H9 (cell line): Measurements from ENCODE around the gene OR9Q2. TPM values are rescaled to one million over a fixed set of nuclear protein-coding genes. Genes with fewer than 3 reads are reported as not detected.

Source experiments
- DNase-seq: peaks from one replicate; pipeline ENCODE4 v3.0.0-alpha.2; 2017
- H2AFZ ChIP-seq: one replicate; pipeline ENCODE4 v1.6.1; 2013; ENCODE audit warnings: mild to moderate bottlenecking, low read length, control low read depth, moderate library complexity
- H2AK5ac ChIP-seq: 2 replicates; pipeline ENCODE4 v1.6.1; 2013; ENCODE audit warnings: low read length, control low read depth, mixed read lengths; ENCODE audit not compliant: insufficient read length
- H2BK120ac ChIP-seq: one replicate; pipeline ENCODE4 v1.6.1; 2013; ENCODE audit warnings: low read depth, mild to moderate bottlenecking, low read length, control low read depth, inconsistent platforms; ENCODE audit not compliant: poor library complexity, severe bottlenecking
- H2BK12ac ChIP-seq: 2 replicates; pipeline ENCODE4 v1.6.1; 2013; ENCODE audit warnings: low read length, control low read depth, mixed read lengths, low read depth; ENCODE audit not compliant: insufficient read length
- H2BK15ac ChIP-seq: 2 replicates; pipeline ENCODE4 v1.6.1; 2013; ENCODE audit warnings: low read depth, low read length, control low read depth
- H2BK20ac ChIP-seq: one replicate; pipeline ENCODE4 v1.6.1; 2013; ENCODE audit warnings: low read depth, mild to moderate bottlenecking, low read length, control low read depth, inconsistent platforms; ENCODE audit not compliant: poor library complexity, severe bottlenecking
- H2BK5ac ChIP-seq: 2 replicates; pipeline ENCODE4 v1.6.1; 2013; ENCODE audit warnings: low read length, control low read depth, mixed read lengths; ENCODE audit not compliant: insufficient read length
- H3K14ac ChIP-seq: 2 replicates; pipeline ENCODE4 v1.6.1; 2013; ENCODE audit warnings: low read length, control low read depth; ENCODE audit not compliant: insufficient read depth
- H3K18ac ChIP-seq: 2 replicates; pipeline ENCODE4 v1.6.1; 2013; ENCODE audit warnings: low read depth, mild to moderate bottlenecking, mixed read lengths, low read length, control low read depth; ENCODE audit not compliant: insufficient read length
- H3K23ac ChIP-seq: 2 replicates; pipeline ENCODE4 v1.6.1; 2013; ENCODE audit warnings: low read length, control low read depth, mixed read lengths, low read depth; ENCODE audit not compliant: insufficient read length
- H3K23me2 ChIP-seq: 2 replicates; pipeline ENCODE4 v1.6.1; 2013; ENCODE audit warnings: low read depth, mild to moderate bottlenecking, mixed read lengths, low read length, control low read depth; ENCODE audit not compliant: insufficient read length, poor library complexity, severe bottlenecking
- H3K27ac ChIP-seq: 2 replicates; pipeline ENCODE4 v1.5.1; 2013; ENCODE audit warnings: low read length, control low read depth, mixed read lengths, low read depth; ENCODE audit not compliant: insufficient read length
- H3K27me3 ChIP-seq: 2 replicates; pipeline ENCODE4 v1.6.1; 2013; ENCODE audit warnings: low read length, control low read depth, inconsistent platforms; ENCODE audit not compliant: insufficient read depth
- H3K4ac ChIP-seq: 2 replicates; pipeline ENCODE4 v1.6.1; 2013; ENCODE audit warnings: low read depth, mild to moderate bottlenecking, control low read depth, inconsistent platforms, low read length, moderate library complexity
- H3K4me1 ChIP-seq: 2 replicates; pipeline ENCODE4 v1.6.1; 2013; ENCODE audit warnings: low read length, control low read depth, inconsistent platforms; ENCODE audit not compliant: insufficient read depth
- H3K4me2 ChIP-seq: 2 replicates; pipeline ENCODE4 v1.6.1; 2013; ENCODE audit warnings: low read length, control low read depth, mixed read lengths; ENCODE audit not compliant: insufficient read length, insufficient read depth
- H3K56ac ChIP-seq: 2 replicates; pipeline ENCODE4 v1.6.1; 2013; ENCODE audit warnings: low read depth, mild to moderate bottlenecking, mixed read lengths, low read length, control low read depth; ENCODE audit not compliant: insufficient read length
- H3K79me1 ChIP-seq: 2 replicates; pipeline ENCODE4 v1.6.1; 2013; ENCODE audit warnings: low read depth, mild to moderate bottlenecking, moderate library complexity, low read length, control low read depth, inconsistent platforms; ENCODE audit not compliant: insufficient read depth, poor library complexity, severe bottlenecking
- H3K79me2 ChIP-seq: 2 replicates; pipeline ENCODE4 v1.6.1; 2013; ENCODE audit warnings: low read length, control low read depth, inconsistent platforms; ENCODE audit not compliant: insufficient read depth
- H3K9ac ChIP-seq: 2 replicates; pipeline ENCODE4 v1.6.1; 2013; ENCODE audit warnings: low read length, control low read depth, mixed read lengths; ENCODE audit not compliant: insufficient read length; ENCODE audit errors: extremely low read depth
- H3K9me3 ChIP-seq: one replicate; pipeline ENCODE4 v1.6.1; 2013; ENCODE audit warnings: low read depth, low read length, inconsistent platforms; ENCODE audit not compliant: control insufficient read depth
- H3T11ph ChIP-seq: one replicate; pipeline ENCODE4 v1.6.1; 2013; ENCODE audit warnings: mild to moderate bottlenecking, low read length, control low read depth, inconsistent platforms
- H4K20me1 ChIP-seq: one replicate; pipeline ENCODE4 v1.6.1; 2013; ENCODE audit not compliant: control insufficient read depth, insufficient read length, insufficient read depth
- H4K5ac ChIP-seq: 2 replicates; pipeline ENCODE4 v1.6.1; 2013; ENCODE audit warnings: low read depth, mild to moderate bottlenecking, mixed read lengths, low read length, control low read depth; ENCODE audit not compliant: insufficient read length
- H4K8ac ChIP-seq: replicated peaks from 2 replicates; pipeline ENCODE4 v1.6.1; 2013; ENCODE audit warnings: low read length, control low read depth, mixed read lengths, low read depth; ENCODE audit not compliant: insufficient read length
- H4K91ac ChIP-seq: 2 replicates; pipeline ENCODE4 v1.6.1; 2013; ENCODE audit warnings: low read depth, mild to moderate bottlenecking, moderate library complexity, mixed read lengths, low read length, control low read depth; ENCODE audit not compliant: insufficient read length
- H3K27ac Mint-ChIP-seq, 3 experiments: 2 replicates in 2 of 3; 3 replicates in 1 of 3; pipeline ENCODE4 v1.8.0; 2020 to 2021; ENCODE audit warnings: mixed read lengths in 3 of 3, mild to moderate bottlenecking in 1 of 3, moderate library complexity in 1 of 3
- H3K27me3 Mint-ChIP-seq: 2 replicates; pipeline ENCODE4 v1.8.0; 2021; ENCODE audit warnings: low read depth, mild to moderate bottlenecking, moderate library complexity, mixed read lengths
- H3K36me3 Mint-ChIP-seq, 3 experiments: 2 replicates in 2 of 3; 3 replicates in 1 of 3; pipeline ENCODE4 v1.8.0; 2020 to 2021; ENCODE audit warnings: low read depth in 3 of 3, mixed read lengths in 3 of 3; ENCODE audit not compliant: insufficient read depth in 1 of 3
- H3K4me1 Mint-ChIP-seq, 2 experiments: 2 replicates each; pipeline ENCODE4 v1.8.0; 2020; ENCODE audit warnings: mixed read lengths in 2 of 2
- H3K4me3 Mint-ChIP-seq, 2 experiments: 2 replicates in 1 of 2; 3 replicates in 1 of 2; pipeline ENCODE4 v1.8.0; 2020 to 2021; ENCODE audit warnings: mild to moderate bottlenecking in 2 of 2, mixed read lengths in 2 of 2, moderate library complexity in 1 of 2
- H3K9me3 Mint-ChIP-seq, 2 experiments: 2 replicates in 1 of 2; 3 replicates in 1 of 2; pipeline ENCODE4 v1.8.0; 2020; ENCODE audit warnings: mild to moderate bottlenecking in 2 of 2, mixed read lengths in 2 of 2, moderate library complexity in 1 of 2
- CTCF ChIP-seq: fragments of 200-600 bp; sonication (generic); conservative IDR thresholded peaks from 3 replicates; pipeline ENCODE4 v1.8.0; 2021; ENCODE audit warnings: antibody characterized with exemption, mild to moderate bottlenecking
- WGBS: extraction: QIAGEN DNeasy Blood & Tissue Kit; methylation state at CpG from one replicate; pipeline ENCODE4 v1.1.7; 2013; ENCODE audit warnings: missing lambda C conversion rate, low lambda C conversion rate, mixed read lengths; ENCODE audit not compliant: insufficient read length; ENCODE audit errors: extremely low coverage; 5-methylcytosine and 5-hydroxymethylcytosine counted together
- total RNA-seq: library from RNA; stranded (reverse); gene quantifications from 2 replicates; pipeline ENCODE4 v1.2.1, GENCODE V29; 2021

Gene OR9Q2
- total RNA-seq, 1 experiment from 2014 or later, result not detected

- Histone ChIP-seq H4K8ac (no peak overlapping the region), H3K23ac (no peak overlapping the region), H2BK12ac (no peak overlapping the region), H3K9ac (no peak overlapping the region), H4K91ac (no peak overlapping the region), H3K27ac (no peak overlapping the region), H3K4me2 (no peak overlapping the region), H2BK20ac (no peak overlapping the region), H3K4me1 (no peaks in the 10 kb centered on the region), H2AK5ac (no peak overlapping the region), H2BK120ac (no peak overlapping the region), H3T11ph (no peak overlapping the region), H3K23me2 (no peaks in the 10 kb centered on the region), H2BK15ac (no peak overlapping the region), H3K79me2 (no peaks in the 10 kb centered on the region), H3K18ac (no peak overlapping the region), H3K14ac (no peak overlapping the region), H2AFZ (no peak overlapping the region), H2BK5ac (no peak overlapping the region), H4K20me1 (no peaks in the 10 kb centered on the region), H3K27me3 (no peaks in the 10 kb centered on the region), H3K56ac (no peak overlapping the region), H3K4ac (no peak overlapping the region), H3K9me3 (no peaks in the 10 kb centered on the region), H3K79me1 (no peaks in the 10 kb centered on the region), H4K5ac (no peak overlapping the region)
- no CpG with 5 or more reads among the region's 3 CpGs for WGBS
- peaks cover 8 to 9% of the 10 kb centered on the region in 2 experiments; a peak in 2 of 5 replicates for H3K9me3 Mint-ChIP-seq
- no peak for TF ChIP-seq CTCF
- DNase-seq, result no peak
- H3K27me3 Mint-ChIP-seq, result no peaks in the 10 kb centered on the region; the same call in 1 of the 2 replicates
- no peaks in the 10 kb centered on the region for H3K4me1 Mint-ChIP-seq
- H3K4me3 Mint-ChIP-seq, result no peak overlapping the region
- no peak overlapping the region for H3K27ac Mint-ChIP-seq
- no peaks in the 10 kb centered on the region; a peak in 1 of 7 replicates for H3K36me3 Mint-ChIP-seq
Observed at GRCh38 chr11:58152781-58153180, 36.1 kb upstream of the OR9Q2 start.
